H9 (cell line): ENCODE results near the gene FOXN1. TPM values are rescaled to one million over a fixed set of nuclear protein-coding genes. Genes with fewer than 3 reads are reported as not detected.

Experiments used
- DNase-seq: peaks from one replicate; pipeline ENCODE4 v3.0.0-alpha.2; 2017
- H2AFZ ChIP-seq: one replicate; pipeline ENCODE4 v1.6.1; 2013; ENCODE audit warnings: mild to moderate bottlenecking, low read length, control low read depth, moderate library complexity
- H2AK5ac ChIP-seq: 2 replicates; pipeline ENCODE4 v1.6.1; 2013; ENCODE audit warnings: low read length, control low read depth, mixed read lengths; ENCODE audit not compliant: insufficient read length
- H2BK120ac ChIP-seq: one replicate; pipeline ENCODE4 v1.6.1; 2013; ENCODE audit warnings: low read depth, mild to moderate bottlenecking, low read length, control low read depth, inconsistent platforms; ENCODE audit not compliant: poor library complexity, severe bottlenecking
- H2BK12ac ChIP-seq: 2 replicates; pipeline ENCODE4 v1.6.1; 2013; ENCODE audit warnings: low read length, control low read depth, mixed read lengths, low read depth; ENCODE audit not compliant: insufficient read length
- H2BK15ac ChIP-seq: 2 replicates; pipeline ENCODE4 v1.6.1; 2013; ENCODE audit warnings: low read depth, low read length, control low read depth
- H2BK20ac ChIP-seq: one replicate; pipeline ENCODE4 v1.6.1; 2013; ENCODE audit warnings: low read depth, mild to moderate bottlenecking, low read length, control low read depth, inconsistent platforms; ENCODE audit not compliant: poor library complexity, severe bottlenecking
- H2BK5ac ChIP-seq: 2 replicates; pipeline ENCODE4 v1.6.1; 2013; ENCODE audit warnings: low read length, control low read depth, mixed read lengths; ENCODE audit not compliant: insufficient read length
- H3K14ac ChIP-seq: 2 replicates; pipeline ENCODE4 v1.6.1; 2013; ENCODE audit warnings: low read length, control low read depth; ENCODE audit not compliant: insufficient read depth
- H3K18ac ChIP-seq: 2 replicates; pipeline ENCODE4 v1.6.1; 2013; ENCODE audit warnings: low read depth, mild to moderate bottlenecking, mixed read lengths, low read length, control low read depth; ENCODE audit not compliant: insufficient read length
- H3K23ac ChIP-seq: 2 replicates; pipeline ENCODE4 v1.6.1; 2013; ENCODE audit warnings: low read length, control low read depth, mixed read lengths, low read depth; ENCODE audit not compliant: insufficient read length
- H3K23me2 ChIP-seq: 2 replicates; pipeline ENCODE4 v1.6.1; 2013; ENCODE audit warnings: low read depth, mild to moderate bottlenecking, mixed read lengths, low read length, control low read depth; ENCODE audit not compliant: insufficient read length, poor library complexity, severe bottlenecking
- H3K27ac ChIP-seq: 2 replicates; pipeline ENCODE4 v1.5.1; 2013; ENCODE audit warnings: low read length, control low read depth, mixed read lengths, low read depth; ENCODE audit not compliant: insufficient read length
- H3K27me3 ChIP-seq: 2 replicates; pipeline ENCODE4 v1.6.1; 2013; ENCODE audit warnings: low read length, control low read depth, inconsistent platforms; ENCODE audit not compliant: insufficient read depth
- H3K4ac ChIP-seq: 2 replicates; pipeline ENCODE4 v1.6.1; 2013; ENCODE audit warnings: low read depth, mild to moderate bottlenecking, control low read depth, inconsistent platforms, low read length, moderate library complexity
- H3K4me1 ChIP-seq: 2 replicates; pipeline ENCODE4 v1.6.1; 2013; ENCODE audit warnings: low read length, control low read depth, inconsistent platforms; ENCODE audit not compliant: insufficient read depth
- H3K4me2 ChIP-seq: 2 replicates; pipeline ENCODE4 v1.6.1; 2013; ENCODE audit warnings: low read length, control low read depth, mixed read lengths; ENCODE audit not compliant: insufficient read length, insufficient read depth
- H3K56ac ChIP-seq: 2 replicates; pipeline ENCODE4 v1.6.1; 2013; ENCODE audit warnings: low read depth, mild to moderate bottlenecking, mixed read lengths, low read length, control low read depth; ENCODE audit not compliant: insufficient read length
- H3K79me1 ChIP-seq: 2 replicates; pipeline ENCODE4 v1.6.1; 2013; ENCODE audit warnings: low read depth, mild to moderate bottlenecking, moderate library complexity, low read length, control low read depth, inconsistent platforms; ENCODE audit not compliant: insufficient read depth, poor library complexity, severe bottlenecking
- H3K79me2 ChIP-seq: 2 replicates; pipeline ENCODE4 v1.6.1; 2013; ENCODE audit warnings: low read length, control low read depth, inconsistent platforms; ENCODE audit not compliant: insufficient read depth
- H3K9ac ChIP-seq: 2 replicates; pipeline ENCODE4 v1.6.1; 2013; ENCODE audit warnings: low read length, control low read depth, mixed read lengths; ENCODE audit not compliant: insufficient read length; ENCODE audit errors: extremely low read depth
- H3K9me3 ChIP-seq: one replicate; pipeline ENCODE4 v1.6.1; 2013; ENCODE audit warnings: low read depth, low read length, inconsistent platforms; ENCODE audit not compliant: control insufficient read depth
- H3T11ph ChIP-seq: one replicate; pipeline ENCODE4 v1.6.1; 2013; ENCODE audit warnings: mild to moderate bottlenecking, low read length, control low read depth, inconsistent platforms
- H4K20me1 ChIP-seq: one replicate; pipeline ENCODE4 v1.6.1; 2013; ENCODE audit not compliant: control insufficient read depth, insufficient read length, insufficient read depth
- H4K5ac ChIP-seq: 2 replicates; pipeline ENCODE4 v1.6.1; 2013; ENCODE audit warnings: low read depth, mild to moderate bottlenecking, mixed read lengths, low read length, control low read depth; ENCODE audit not compliant: insufficient read length
- H4K8ac ChIP-seq: replicated peaks from 2 replicates; pipeline ENCODE4 v1.6.1; 2013; ENCODE audit warnings: low read length, control low read depth, mixed read lengths, low read depth; ENCODE audit not compliant: insufficient read length
- H4K91ac ChIP-seq: 2 replicates; pipeline ENCODE4 v1.6.1; 2013; ENCODE audit warnings: low read depth, mild to moderate bottlenecking, moderate library complexity, mixed read lengths, low read length, control low read depth; ENCODE audit not compliant: insufficient read length
- H3K27ac Mint-ChIP-seq, 3 experiments: 2 replicates in 2 of 3; 3 replicates in 1 of 3; pipeline ENCODE4 v1.8.0; 2020 to 2021; ENCODE audit warnings: mixed read lengths in 3 of 3, mild to moderate bottlenecking in 1 of 3, moderate library complexity in 1 of 3
- H3K27me3 Mint-ChIP-seq: 2 replicates; pipeline ENCODE4 v1.8.0; 2021; ENCODE audit warnings: low read depth, mild to moderate bottlenecking, moderate library complexity, mixed read lengths
- H3K36me3 Mint-ChIP-seq, 3 experiments: 2 replicates in 2 of 3; 3 replicates in 1 of 3; pipeline ENCODE4 v1.8.0; 2020 to 2021; ENCODE audit warnings: low read depth in 3 of 3, mixed read lengths in 3 of 3; ENCODE audit not compliant: insufficient read depth in 1 of 3
- H3K4me1 Mint-ChIP-seq, 2 experiments: 2 replicates each; pipeline ENCODE4 v1.8.0; 2020; ENCODE audit warnings: mixed read lengths in 2 of 2
- H3K4me3 Mint-ChIP-seq, 2 experiments: 2 replicates in 1 of 2; 3 replicates in 1 of 2; pipeline ENCODE4 v1.8.0; 2020 to 2021; ENCODE audit warnings: mild to moderate bottlenecking in 2 of 2, mixed read lengths in 2 of 2, moderate library complexity in 1 of 2
- H3K9me3 Mint-ChIP-seq, 2 experiments: 2 replicates in 1 of 2; 3 replicates in 1 of 2; pipeline ENCODE4 v1.8.0; 2020; ENCODE audit warnings: mild to moderate bottlenecking in 2 of 2, mixed read lengths in 2 of 2, moderate library complexity in 1 of 2
- CTCF ChIP-seq: fragments of 200-600 bp; sonication (generic); conservative IDR thresholded peaks from 3 replicates; pipeline ENCODE4 v1.8.0; 2021; ENCODE audit warnings: antibody characterized with exemption, mild to moderate bottlenecking
- WGBS: extraction: QIAGEN DNeasy Blood & Tissue Kit; methylation state at CpG from one replicate; pipeline ENCODE4 v1.1.7; 2013; ENCODE audit warnings: missing lambda C conversion rate, low lambda C conversion rate, mixed read lengths; ENCODE audit not compliant: insufficient read length; ENCODE audit errors: extremely low coverage; 5-methylcytosine and 5-hydroxymethylcytosine counted together
- total RNA-seq: library from RNA; stranded (reverse); gene quantifications from 2 replicates; pipeline ENCODE4 v1.2.1, GENCODE V29; 2021

The FOXN1 gene
- total RNA-seq, 1 experiment from 2014 or later = not detected

DNA sequence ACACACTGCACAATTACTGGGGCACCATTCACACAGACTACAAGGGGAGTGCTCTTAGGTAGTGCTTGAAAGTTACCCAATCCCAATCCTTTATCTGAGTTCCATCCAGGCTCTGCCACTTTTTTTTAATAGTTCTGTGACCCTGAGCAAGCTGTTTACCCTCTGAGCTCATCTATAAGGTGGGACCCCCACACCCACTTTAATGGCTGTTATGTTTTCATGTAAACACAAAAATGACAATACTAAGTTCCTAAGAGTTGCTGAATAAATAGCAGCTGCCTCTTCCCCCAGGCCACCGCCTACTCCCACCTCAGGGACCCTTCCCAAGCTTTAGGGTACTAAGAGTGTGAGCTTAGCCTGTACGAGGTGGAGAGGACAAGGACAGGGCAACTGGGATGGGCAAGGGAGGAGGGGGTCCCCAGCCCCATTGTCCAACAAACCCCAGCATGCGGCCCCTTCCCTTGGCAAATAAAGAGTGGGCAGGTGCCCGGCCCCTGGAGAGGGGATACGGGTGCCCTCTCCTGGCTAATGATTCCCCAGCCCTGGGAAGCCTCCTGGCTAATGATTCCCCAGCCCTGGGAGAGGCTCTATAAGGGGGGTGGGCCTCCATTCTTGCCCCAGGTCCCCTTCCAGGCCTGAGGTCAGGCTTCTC is 18.1 kb upstream of the FOXN1 start:
- Histone ChIP-seq H3K14ac (no peak overlapping the region), H3K27ac (no peak overlapping the region), H3K56ac (no peak overlapping the region), H2BK120ac (no peak overlapping the region), H2BK20ac (no peak overlapping the region), H2BK12ac (no peak overlapping the region), H2AFZ (no peak overlapping the region), H4K5ac (no peak overlapping the region), H2AK5ac (no peak overlapping the region), H3K4me1 (no peaks in the 10 kb centered on the region), H3K9ac (no peak overlapping the region), H4K91ac (no peak overlapping the region), H4K8ac (no peak overlapping the region), H4K20me1 (no peaks in the 10 kb centered on the region), H3K4ac (no peak overlapping the region), H3K23me2 (no peaks in the 10 kb centered on the region), H3K9me3 (no peaks in the 10 kb centered on the region), H3K27me3 (no peaks in the 10 kb centered on the region), H2BK15ac (no peak overlapping the region), H3T11ph (no peak overlapping the region), H3K79me1 (no peaks in the 10 kb centered on the region), H2BK5ac (no peak overlapping the region), H3K79me2 (no peaks in the 10 kb centered on the region), H3K23ac (no peak overlapping the region), H3K18ac (no peak overlapping the region), H3K4me2 (no peak overlapping the region)
- H3K9me3 Mint-ChIP-seq = no peaks in the 10 kb centered on the region; a peak in 1 of 5 replicates
- H3K27ac Mint-ChIP-seq = no peak overlapping the region
- DNase-seq = no peak
- H3K27me3 Mint-ChIP-seq = peaks cover 24% of the 10 kb centered on the region
- WGBS = no CpG with 5 or more reads among the region's 5 CpGs
- TF ChIP-seq CTCF = no peak
- H3K36me3 Mint-ChIP-seq = no peaks in the 10 kb centered on the region; a peak in 1 of 7 replicates
- no peak overlapping the region for H3K4me3 Mint-ChIP-seq
- H3K4me1 Mint-ChIP-seq = peaks cover 7 to 20% of the 10 kb centered on the region in 2 experiments
